K562 (cell line): Measurements from ENCODE around the gene VPS33A. TPM values are rescaled to one million over a fixed set of nuclear protein-coding genes. Genes with fewer than 3 reads are reported as not detected.
A peak's percentile ranks its signal among the peaks of the same experiment; 100 is the strongest.

ENCODE experiments used
- ATAC-seq: fragments of 200-7000 bp; cut with Tn5 transposase; 3 replicates; pipeline ENCODE4 v1.9.1; 2020; ENCODE audit warnings: moderate library complexity
- BruUV-seq: library from RNA; stranded (reverse); fragments of 400-500 nt; replicated peaks from 2 replicates; lab custom pipeline; 2021; lab: Mats Ljungman, UMichigan
- CTCF ChIA-PET: fragments of 300-600 bp; formaldehyde crosslinking; extraction: SDS; loops from one replicate; lab custom pipeline; 2021; ENCODE audit warnings: low intra/inter-chr PET ratio; lab: Yijun Ruan, JAX
- POLR2A ChIA-PET: fragments of 300-600, 350-650 bp; sonication (Branson Sonifier 250); formaldehyde crosslinking; extraction: SDS; loops from one replicate; lab custom pipeline; 2021; ENCODE audit warnings: antibody characterized with exemption, inconsistent platforms; lab: Yijun Ruan, JAX
- DNase-seq, 4 experiments: peaks; one replicate each; pipeline versions ENCODE4 v3.0.0 to v3.0.0-alpha.2; 2011 to 2018; ENCODE audit warnings: low spot score in 3 of 4, mixed read lengths in 3 of 4; ENCODE audit errors: extremely low read depth in 1 of 4
- FAIRE-seq: peaks from 2 replicates; lab custom pipeline; 2011; peaks lifted over from hg19 to GRCh38; lab: Jason Lieb, UNC
- H2AFZ ChIP-seq: 2 replicates; pipeline ENCODE4 v1.6.0; 2011; ENCODE audit warnings: low read depth, low read length, control low read depth, inconsistent platforms
- H3K27ac ChIP-seq: fragments of 200-600 bp; 3 replicates; pipeline ENCODE4 v1.8.0; 2011; ENCODE audit warnings: low read depth, mild to moderate bottlenecking, control low read depth, inconsistent platforms, low read length, moderate library complexity, mixed read lengths; ENCODE audit errors: extremely low read depth
- H3K27me3 ChIP-seq, 2 experiments: fragments of 300-600 bp in 1 of 2; 2 replicates in 1 of 2; 3 replicates in 1 of 2; pipeline versions ENCODE4 v1.6.0 to v1.8.0; 2011; ENCODE audit warnings: inconsistent platforms in 2 of 2, low read length in 2 of 2, mild to moderate bottlenecking in 1 of 2, mixed read lengths in 1 of 2, moderate library complexity in 1 of 2; ENCODE audit not compliant: control insufficient read depth in 2 of 2, insufficient read depth in 2 of 2
- H3K36me3 ChIP-seq: fragments of 300-600 bp; 3 replicates; pipeline ENCODE4 v1.8.0; 2011; ENCODE audit warnings: mild to moderate bottlenecking, low read length, inconsistent platforms; ENCODE audit not compliant: control insufficient read depth, insufficient read depth
- H3K4me1 ChIP-seq, 2 experiments: fragments of 200-600 bp in 1 of 2; replicated peaks in 1 of 2; 2 replicates in 1 of 2; 3 replicates in 1 of 2; pipeline versions ENCODE4 v1.5.1 to v1.8.0; 2011; ENCODE audit warnings: inconsistent platforms in 2 of 2, low read length in 2 of 2, mild to moderate bottlenecking in 1 of 2, mixed read lengths in 1 of 2, moderate library complexity in 1 of 2; ENCODE audit not compliant: control insufficient read depth in 2 of 2, insufficient read depth in 2 of 2
- H3K4me2 ChIP-seq: 2 replicates; pipeline ENCODE4 v1.6.1; 2011; ENCODE audit warnings: low read length, control low read depth, inconsistent platforms, mixed read lengths; ENCODE audit not compliant: insufficient read depth
- H3K4me3 ChIP-seq: fragments of 200-600 bp; sonication (generic), shearing (Covaris generic); 2 replicates; pipeline ENCODE4 v1.5.1; 2016; ENCODE audit warnings: control low read depth, inconsistent platforms
- H3K79me2 ChIP-seq: fragments of 200-600 bp; 3 replicates; pipeline ENCODE4 v1.8.0; 2011; ENCODE audit warnings: low read length, inconsistent platforms; ENCODE audit not compliant: control insufficient read depth, insufficient read depth
- H3K9ac ChIP-seq, 2 experiments: 2 replicates each; pipeline versions ENCODE4 v1.6.0 to v1.6.1; 2011; ENCODE audit warnings: low read depth in 2 of 2, low read length in 2 of 2, control low read depth in 1 of 2, inconsistent platforms in 1 of 2, mild to moderate bottlenecking in 1 of 2, mixed read lengths in 1 of 2; ENCODE audit not compliant: insufficient read depth in 1 of 2
- H3K9me1 ChIP-seq: one replicate; pipeline ENCODE4 v1.6.0; 2011; ENCODE audit warnings: inconsistent platforms, mild to moderate bottlenecking, low read length, moderate library complexity; ENCODE audit not compliant: control insufficient read depth, insufficient read depth
- H3K9me3 ChIP-seq: replicated peaks from 2 replicates; pipeline ENCODE4 v1.5.1; 2011; ENCODE audit warnings: low read depth, low read length, inconsistent platforms; ENCODE audit not compliant: control insufficient read depth, insufficient read depth
- H4K20me1 ChIP-seq: replicated peaks from 2 replicates; pipeline ENCODE4 v1.6.1; 2011; ENCODE audit warnings: low read length, inconsistent platforms, mixed read lengths; ENCODE audit not compliant: control insufficient read depth, insufficient read depth
- DDX20 ChIP-seq: fragments of 450-650 bp; IDR thresholded peaks from 2 replicates; pipeline ENCODE4 v1.6.1; 2016; ENCODE audit warnings: missing genetic modification characterization, low read depth, mild to moderate bottlenecking, missing compliant biosample characterization, moderate library complexity
- FOS ChIP-seq: IDR thresholded peaks from 3 replicates; pipeline ENCODE4 v1.6.1; 2011; ENCODE audit not compliant: insufficient read length; ENCODE audit errors: extremely low read depth
- HMG20B ChIP-seq: fragments of 250-450 bp; sonication (Bioruptor Pico); IDR thresholded peaks from 2 replicates; pipeline ENCODE4 v1.5.0; 2021; ENCODE audit warnings: mild to moderate bottlenecking
- PHF8 ChIP-seq: fragments of 200-600 bp; sonication (generic); IDR thresholded peaks from 2 replicates; pipeline ENCODE4 v1.6.1; 2012; ENCODE audit warnings: mixed run types, mild to moderate bottlenecking, inconsistent platforms, low read length, moderate library complexity, borderline replicate concordance
- ZSCAN29 ChIP-seq: fragments of 450-650 bp; IDR thresholded peaks from 2 replicates; pipeline ENCODE4 v1.6.1; 2017
- WGBS: fragments of 100-300 bp; shearing (Covaris generic); methylation state at CpG from one replicate; pipeline ENCODE4 v1.1.6; 2016; ENCODE audit warnings: low coverage, mixed read lengths; ENCODE audit not compliant: insufficient coverage; ENCODE audit errors: missing lambda C conversion rate; 5-methylcytosine and 5-hydroxymethylcytosine counted together
- in situ Hi-C: fragments of 300-500 bp; cut with MboI; formaldehyde crosslinking; loops from 4 replicates; pipeline ENCODE4 v1.15.0; 2018; ENCODE audit warnings: inconsistent platforms, mixed read lengths
- intact Hi-C: fragments of 100-400 bp; cut with micrococcal nuclease; formaldehyde crosslinking; loops from 2 replicates; pipeline ENCODE4 v1.14.2; 2022
- polyA plus RNA-seq, 8 experiments: library from polyadenylated mRNA; depleted of rRNA in 4 of 8; stranded (reverse) in 5 of 8; unstranded in 3 of 8; fragments of >200 nt; fragmentation: Nextera tagmentation in 2 of 8; fragmentation: Illumina TruSeq in 1 of 8; extraction: Ambion mirVana in 2 of 8; extraction: Trizol in 1 of 8; gene quantifications; 2 replicates each; pipeline versions ENCODE4 v1.2.1 to v1.2.3, GENCODE V29; 2011 to 2014; ENCODE audit warnings: inconsistent platforms in 1 of 8, missing spikeins in 1 of 8
- small RNA-seq: library from RNA; depleted of rRNA; stranded (forward); fragments of <200 nt; gene quantifications from one replicate; pipeline ENCODE3, GENCODE V24; 2014
- total RNA-seq, 7 experiments: library from RNA; depleted of rRNA in 6 of 7; stranded (reverse); fragments of >200 nt in 6 of 7; fragmentation: Illumina TruSeq in 2 of 7; extraction: Trizol in 2 of 7; gene quantifications; 2 replicates each; pipeline versions ENCODE4 v1.2.1 to v1.2.3, GENCODE V29; 2011 to 2021; ENCODE audit warnings: low replicate concordance in 1 of 7
- TF ChIP-seq, protein P1 (sequence below): IDR thresholded peaks from 2 replicates; pipeline ENCODE4 v1.6.1; 2011; ENCODE audit warnings: borderline replicate concordance, low read depth, mild to moderate bottlenecking, moderate library complexity, low read length; ENCODE audit not compliant: insufficient read depth, poor library complexity, severe bottlenecking
- TF ChIP-seq, protein P2 (sequence below): sonication (generic); formaldehyde crosslinking; IDR thresholded peaks from 2 replicates; pipeline ENCODE4 v1.8.1; 2023; ENCODE audit warnings: mild to moderate bottlenecking, missing genetic modification reagents

The VPS33A gene
- total and polyA plus RNA-seq, 9 of the 15 experiments (the other 6 are each of a cell fraction or from before 2014, with no cell fraction given) = 10.6 to 34.3 (median 25.3) TPM

DNA sequence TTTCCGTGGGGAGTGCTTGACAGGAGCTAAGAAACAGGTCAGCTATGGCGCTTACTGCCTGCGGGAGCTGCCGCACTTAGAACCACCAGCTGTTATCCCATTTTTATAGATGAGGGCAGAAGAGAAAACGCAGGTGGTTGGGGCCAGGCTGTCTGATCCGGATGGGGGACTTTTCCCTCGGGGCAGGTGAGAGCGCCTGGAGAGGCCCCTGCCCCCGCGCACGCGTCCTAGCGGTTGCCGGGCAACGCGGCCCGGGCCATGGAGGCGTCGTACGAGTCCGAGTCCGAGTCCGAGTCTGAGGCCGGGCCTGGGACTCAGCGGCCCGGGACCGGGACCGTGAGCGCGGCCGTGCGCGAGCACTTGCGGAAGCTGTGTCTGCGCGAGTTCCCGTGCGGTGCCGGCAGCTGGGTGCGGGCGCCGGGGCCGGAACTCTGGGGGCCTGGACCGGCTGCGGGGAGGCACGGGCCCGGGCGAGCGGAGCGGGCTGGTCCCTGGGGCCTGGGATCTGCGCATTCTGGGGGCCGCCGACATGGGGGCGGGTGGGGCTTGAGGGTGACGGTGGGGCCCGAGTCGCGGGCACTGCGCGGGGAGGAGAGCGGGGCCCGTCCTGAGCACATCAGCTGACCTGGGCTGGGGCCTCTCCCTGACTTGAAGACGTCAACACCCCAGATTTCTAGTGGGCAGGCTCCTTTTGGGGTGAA, 83.3 kb downstream of the VPS33A start, which contains the start of gene LRRC43:
Gene LRRC43 (plus strand): TSS at position 237 of the 701 bp plus-strand sequence. CDS start 22 bp downstream, at position 259.
- Histone ChIP-seq H3K36me3 (no peaks in the 10 kb centered on the region), H3K9me3 (no peaks in the 10 kb centered on the region), H3K27me3 (no peaks in the 10 kb centered on the region), H3K4me1 (peaks cover 0 to 3% of the 10 kb centered on the region in 2 experiments; a peak in 1 of 5 replicates), H3K4me2 (no peak within 1 kb of the TSS), H2AFZ (no peak within 1 kb of the TSS), H3K9me1 (no peaks in the 10 kb centered on the region), H3K4me3 (no peak within 1 kb of the TSS), H3K79me2 (no peaks in the 10 kb centered on the region), H3K9ac (no peak within 1 kb of the TSS), H4K20me1 (no peaks in the 10 kb centered on the region), H3K27ac (no peak within 1 kb of the TSS)
- no peak for FAIRE-seq
- TF ChIP-seq HMG20B (CRISPR knock-in tag) (no peak), DDX20 (tag) (no peak), FOS (no peak), PHF8 (no peak), ZSCAN29 (no peak)
- TF ChIP-seq, protein P1, sequence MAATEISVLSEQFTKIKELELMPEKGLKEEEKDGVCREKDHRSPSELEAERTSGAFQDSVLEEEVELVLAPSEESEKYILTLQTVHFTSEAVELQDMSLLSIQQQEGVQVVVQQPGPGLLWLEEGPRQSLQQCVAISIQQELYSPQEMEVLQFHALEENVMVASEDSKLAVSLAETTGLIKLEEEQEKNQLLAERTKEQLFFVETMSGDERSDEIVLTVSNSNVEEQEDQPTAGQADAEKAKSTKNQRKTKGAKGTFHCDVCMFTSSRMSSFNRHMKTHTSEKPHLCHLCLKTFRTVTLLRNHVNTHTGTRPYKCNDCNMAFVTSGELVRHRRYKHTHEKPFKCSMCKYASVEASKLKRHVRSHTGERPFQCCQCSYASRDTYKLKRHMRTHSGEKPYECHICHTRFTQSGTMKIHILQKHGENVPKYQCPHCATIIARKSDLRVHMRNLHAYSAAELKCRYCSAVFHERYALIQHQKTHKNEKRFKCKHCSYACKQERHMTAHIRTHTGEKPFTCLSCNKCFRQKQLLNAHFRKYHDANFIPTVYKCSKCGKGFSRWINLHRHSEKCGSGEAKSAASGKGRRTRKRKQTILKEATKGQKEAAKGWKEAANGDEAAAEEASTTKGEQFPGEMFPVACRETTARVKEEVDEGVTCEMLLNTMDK = no peak
- TF ChIP-seq, protein P2, sequence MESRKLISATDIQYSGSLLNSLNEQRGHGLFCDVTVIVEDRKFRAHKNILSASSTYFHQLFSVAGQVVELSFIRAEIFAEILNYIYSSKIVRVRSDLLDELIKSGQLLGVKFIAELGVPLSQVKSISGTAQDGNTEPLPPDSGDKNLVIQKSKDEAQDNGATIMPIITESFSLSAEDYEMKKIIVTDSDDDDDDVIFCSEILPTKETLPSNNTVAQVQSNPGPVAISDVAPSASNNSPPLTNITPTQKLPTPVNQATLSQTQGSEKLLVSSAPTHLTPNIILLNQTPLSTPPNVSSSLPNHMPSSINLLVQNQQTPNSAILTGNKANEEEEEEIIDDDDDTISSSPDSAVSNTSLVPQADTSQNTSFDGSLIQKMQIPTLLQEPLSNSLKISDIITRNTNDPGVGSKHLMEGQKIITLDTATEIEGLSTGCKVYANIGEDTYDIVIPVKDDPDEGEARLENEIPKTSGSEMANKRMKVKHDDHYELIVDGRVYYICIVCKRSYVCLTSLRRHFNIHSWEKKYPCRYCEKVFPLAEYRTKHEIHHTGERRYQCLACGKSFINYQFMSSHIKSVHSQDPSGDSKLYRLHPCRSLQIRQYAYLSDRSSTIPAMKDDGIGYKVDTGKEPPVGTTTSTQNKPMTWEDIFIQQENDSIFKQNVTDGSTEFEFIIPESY = peak; percentile 75
- 81% methylated on average over 23 of the region's 63 CpGs for WGBS
- no peak for DNase-seq
- POLR2A ChIA-PET = interaction anchor here (0.5 to 1.3 kb wide), 3 partner anchors 16 to 158 kb away, joined by 3 read pairs; no protein-coding TSS in a partner anchor
- BruUV-seq = no TSS peak
- in situ Hi-C loops (no loop called here), intact Hi-C loops (no loop called here)
- no peak for ATAC-seq
- CTCF ChIA-PET = no interaction called here

Small RNAs within 50 kb of the gene (small RNA-seq; reads per million reads assigned to genes)
- gene DIABLO = 2.2 reads per million, percentile 83 among the genes with 10 or more reads in this experiment

Other genes starting within 250 kb of the VPS33A start
Only the 7 nearest of the 8 such genes appear.
- 14.7 and 36.9 TPM in 2 replicates for gene MLXIP, start 187.7 kb downstream of the VPS33A start, total RNA-seq (2014; rRNA removed)
- 13.8 and 18.1 TPM in 2 replicates for gene MLXIP, start 187.7 kb downstream of the VPS33A start, total RNA-seq (2014; rRNA removed; fragmentation: Illumina TruSeq; extraction: Trizol)
- gene MLXIP, start 187.7 kb downstream of the VPS33A start, total RNA-seq (2015; rRNA removed; fragmentation: Illumina TruSeq; extraction: Trizol) = 25.8 and 28.9 TPM in 2 replicates
- gene MLXIP, start 187.7 kb downstream of the VPS33A start, total RNA-seq (2021) = 65.8 and 66.3 TPM in 2 replicates
- gene MLXIP, start 187.7 kb downstream of the VPS33A start, polyA plus RNA-seq (2011; rRNA removed) = 14.4 and 20.7 TPM in 2 replicates
- 40.7 and 46.7 TPM in 2 replicates for gene MLXIP, start 187.7 kb downstream of the VPS33A start, polyA plus RNA-seq (2014; fragmentation: Illumina TruSeq; extraction: Trizol)
- gene MLXIP, start 187.7 kb downstream of the VPS33A start, polyA plus RNA-seq (2014; fragmentation: Nextera tagmentation; extraction: Ambion mirVana) = 1 to 10 TPM; 2.2 to 3.8 TPM
- gene MLXIP, start 187.7 kb downstream of the VPS33A start, polyA plus RNA-seq (2014; rRNA removed) = 26.0 and 26.5 TPM in 2 replicates
- gene IL31, start 92.3 kb downstream of the VPS33A start, total RNA-seq (2014; rRNA removed) = not detected in 2 replicates
- not detected in 2 replicates for gene IL31, start 92.3 kb downstream of the VPS33A start, total RNA-seq (2014; rRNA removed; fragmentation: Illumina TruSeq; extraction: Trizol)
- not detected in 2 replicates for gene IL31, start 92.3 kb downstream of the VPS33A start, total RNA-seq (2015; rRNA removed; fragmentation: Illumina TruSeq; extraction: Trizol)
- gene IL31, start 92.3 kb downstream of the VPS33A start, total RNA-seq (2021) = not detected in 2 replicates
- gene IL31, start 92.3 kb downstream of the VPS33A start, polyA plus RNA-seq (2011; rRNA removed) = not detected in 2 replicates
- gene IL31, start 92.3 kb downstream of the VPS33A start, polyA plus RNA-seq (2014; fragmentation: Illumina TruSeq; extraction: Trizol) = not detected in 2 replicates
- not detected for gene IL31, start 92.3 kb downstream of the VPS33A start, polyA plus RNA-seq (2014; fragmentation: Nextera tagmentation; extraction: Ambion mirVana)
- gene IL31, start 92.3 kb downstream of the VPS33A start, polyA plus RNA-seq (2014; rRNA removed) = not detected in 2 replicates
- gene LRRC43, start 83.4 kb downstream of the VPS33A start, total RNA-seq (2014; rRNA removed) = 0.12 TPM in 1 of 2 replicates, not detected in the other
- not detected in 2 replicates for gene LRRC43, start 83.4 kb downstream of the VPS33A start, total RNA-seq (2014; rRNA removed; fragmentation: Illumina TruSeq; extraction: Trizol)
- not detected in 2 replicates for gene LRRC43, start 83.4 kb downstream of the VPS33A start, total RNA-seq (2015; rRNA removed; fragmentation: Illumina TruSeq; extraction: Trizol)
- gene LRRC43, start 83.4 kb downstream of the VPS33A start, total RNA-seq (2021) = not detected in 2 replicates
- gene LRRC43, start 83.4 kb downstream of the VPS33A start, polyA plus RNA-seq (2011; rRNA removed) = 0.16 TPM in 1 of 2 replicates, not detected in the other
- not detected in 2 replicates for gene LRRC43, start 83.4 kb downstream of the VPS33A start, polyA plus RNA-seq (2014; fragmentation: Illumina TruSeq; extraction: Trizol)
- not detected for gene LRRC43, start 83.4 kb downstream of the VPS33A start, polyA plus RNA-seq (2014; fragmentation: Nextera tagmentation; extraction: Ambion mirVana)
- 0.19 and 0.84 TPM in 2 replicates for gene LRRC43, start 83.4 kb downstream of the VPS33A start, polyA plus RNA-seq (2014; rRNA removed)
- 1.1 TPM in 2 replicates for gene B3GNT4, start 62.8 kb downstream of the VPS33A start, total RNA-seq (2014; rRNA removed)
- 0.61 and 1.3 TPM in 2 replicates for gene B3GNT4, start 62.8 kb downstream of the VPS33A start, total RNA-seq (2014; rRNA removed; fragmentation: Illumina TruSeq; extraction: Trizol)
- 0.54 and 1.1 TPM in 2 replicates for gene B3GNT4, start 62.8 kb downstream of the VPS33A start, total RNA-seq (2015; rRNA removed; fragmentation: Illumina TruSeq; extraction: Trizol)
- gene B3GNT4, start 62.8 kb downstream of the VPS33A start, total RNA-seq (2021) = 1.6 and 2.2 TPM in 2 replicates
- 1.6 and 4.1 TPM in 2 replicates for gene B3GNT4, start 62.8 kb downstream of the VPS33A start, polyA plus RNA-seq (2011; rRNA removed)
- 1.9 and 3.2 TPM in 2 replicates for gene B3GNT4, start 62.8 kb downstream of the VPS33A start, polyA plus RNA-seq (2014; fragmentation: Illumina TruSeq; extraction: Trizol)
- under 1 TPM; 0.17 to 0.34 TPM for gene B3GNT4, start 62.8 kb downstream of the VPS33A start, polyA plus RNA-seq (2014; fragmentation: Nextera tagmentation; extraction: Ambion mirVana)
- 1.5 and 1.6 TPM in 2 replicates for gene B3GNT4, start 62.8 kb downstream of the VPS33A start, polyA plus RNA-seq (2014; rRNA removed)
- gene DIABLO, start 40.4 kb downstream of the VPS33A start, total RNA-seq (2014; rRNA removed) = 83.6 and 90.0 TPM in 2 replicates
- 86.3 and 88.3 TPM in 2 replicates for gene DIABLO, start 40.4 kb downstream of the VPS33A start, total RNA-seq (2014; rRNA removed; fragmentation: Illumina TruSeq; extraction: Trizol)
- 80.4 and 86.2 TPM in 2 replicates for gene DIABLO, start 40.4 kb downstream of the VPS33A start, total RNA-seq (2015; rRNA removed; fragmentation: Illumina TruSeq; extraction: Trizol)
- 79.3 and 80.1 TPM in 2 replicates for gene DIABLO, start 40.4 kb downstream of the VPS33A start, total RNA-seq (2021)
- gene DIABLO, start 40.4 kb downstream of the VPS33A start, polyA plus RNA-seq (2011; rRNA removed) = 48.8 and 51.5 TPM in 2 replicates
- gene DIABLO, start 40.4 kb downstream of the VPS33A start, polyA plus RNA-seq (2014; fragmentation: Illumina TruSeq; extraction: Trizol) = 93.2 and 101 TPM in 2 replicates
- 10 to 100 TPM; 37.3 to 57.9 TPM for gene DIABLO, start 40.4 kb downstream of the VPS33A start, polyA plus RNA-seq (2014; fragmentation: Nextera tagmentation; extraction: Ambion mirVana)
- 72.4 and 75.4 TPM in 2 replicates for gene DIABLO, start 40.4 kb downstream of the VPS33A start, polyA plus RNA-seq (2014; rRNA removed)
- 19.7 and 20.1 TPM in 2 replicates for gene CLIP1, start 156.2 kb upstream of the VPS33A start, total RNA-seq (2014; rRNA removed)
- gene CLIP1, start 156.2 kb upstream of the VPS33A start, total RNA-seq (2014; rRNA removed; fragmentation: Illumina TruSeq; extraction: Trizol) = 29.6 and 39.5 TPM in 2 replicates
- gene CLIP1, start 156.2 kb upstream of the VPS33A start, total RNA-seq (2015; rRNA removed; fragmentation: Illumina TruSeq; extraction: Trizol) = 33.3 and 33.9 TPM in 2 replicates
- gene CLIP1, start 156.2 kb upstream of the VPS33A start, total RNA-seq (2021) = 24.9 and 27.8 TPM in 2 replicates
- gene CLIP1, start 156.2 kb upstream of the VPS33A start, polyA plus RNA-seq (2011; rRNA removed) = 31.9 and 34.5 TPM in 2 replicates
- 27.3 and 27.6 TPM in 2 replicates for gene CLIP1, start 156.2 kb upstream of the VPS33A start, polyA plus RNA-seq (2014; fragmentation: Illumina TruSeq; extraction: Trizol)
- gene CLIP1, start 156.2 kb upstream of the VPS33A start, polyA plus RNA-seq (2014; fragmentation: Nextera tagmentation; extraction: Ambion mirVana) = 1 to 10 TPM; 5.8 to 6.1 TPM
- gene CLIP1, start 156.2 kb upstream of the VPS33A start, polyA plus RNA-seq (2014; rRNA removed) = 19.1 and 21.2 TPM in 2 replicates
- gene ZCCHC8, start 234.4 kb upstream of the VPS33A start, total RNA-seq (2014; rRNA removed) = 25.3 and 27.7 TPM in 2 replicates
- gene ZCCHC8, start 234.4 kb upstream of the VPS33A start, total RNA-seq (2014; rRNA removed; fragmentation: Illumina TruSeq; extraction: Trizol) = 41.1 and 50.2 TPM in 2 replicates
- gene ZCCHC8, start 234.4 kb upstream of the VPS33A start, total RNA-seq (2015; rRNA removed; fragmentation: Illumina TruSeq; extraction: Trizol) = 32.5 and 36.5 TPM in 2 replicates
- gene ZCCHC8, start 234.4 kb upstream of the VPS33A start, total RNA-seq (2021) = 34.1 and 36.0 TPM in 2 replicates
- gene ZCCHC8, start 234.4 kb upstream of the VPS33A start, polyA plus RNA-seq (2011; rRNA removed) = 28.9 and 32.0 TPM in 2 replicates
- 41.3 and 50.9 TPM in 2 replicates for gene ZCCHC8, start 234.4 kb upstream of the VPS33A start, polyA plus RNA-seq (2014; fragmentation: Illumina TruSeq; extraction: Trizol)
- gene ZCCHC8, start 234.4 kb upstream of the VPS33A start, polyA plus RNA-seq (2014; fragmentation: Nextera tagmentation; extraction: Ambion mirVana) = 10 to 100 TPM; 14.8 to 20.7 TPM
- gene ZCCHC8, start 234.4 kb upstream of the VPS33A start, polyA plus RNA-seq (2014; rRNA removed) = 34.8 and 37.9 TPM in 2 replicates